Esophagus (tissue), 2 donors: ENCODE data around the gene ITPRID2. TPM values are rescaled to one million over a fixed set of nuclear protein-coding genes. Genes with fewer than 3 reads are reported as not detected.

Experiments
- H3K27ac ChIP-seq, 2 donors: one replicate each; pipeline ENCODE4 v1.5.1; 2013; ENCODE audit warnings: low read depth in 2 of 2, mild to moderate bottlenecking in 2 of 2, inconsistent platforms in 1 of 2, low read length in 1 of 2, moderate library complexity in 1 of 2
- H3K27me3 ChIP-seq, 2 donors: one replicate each; pipeline ENCODE4 v1.6.1; 2013; ENCODE audit warnings: low read length in 2 of 2, control low read depth in 1 of 2, mild to moderate bottlenecking in 1 of 2; ENCODE audit not compliant: insufficient read depth in 2 of 2, control insufficient read depth in 1 of 2
- H3K36me3 ChIP-seq, 2 donors: one replicate each; pipeline ENCODE4 v1.6.1; 2013; ENCODE audit warnings: low read length in 1 of 2; ENCODE audit not compliant: control insufficient read depth in 2 of 2, insufficient read depth in 2 of 2
- H3K4me1 ChIP-seq, 2 donors: one replicate each; pipeline ENCODE4 v1.6.1; 2013; ENCODE audit warnings: low read length in 1 of 2; ENCODE audit not compliant: control insufficient read depth in 2 of 2, insufficient read depth in 2 of 2
- H3K4me3 ChIP-seq, 2 donors: one replicate each; pipeline ENCODE4 v1.5.1; 2013; ENCODE audit warnings: low read length in 2 of 2, mild to moderate bottlenecking in 2 of 2, low read depth in 1 of 2, moderate library complexity in 1 of 2
- H3K9me3 ChIP-seq, 2 donors: one replicate each; pipeline ENCODE4 v1.6.1; 2013; ENCODE audit warnings: mild to moderate bottlenecking in 2 of 2, low read depth in 1 of 2, low read length in 1 of 2, moderate library complexity in 1 of 2; ENCODE audit not compliant: control insufficient read depth in 2 of 2, insufficient read depth in 1 of 2
- WGBS, 2 donors: extraction: QIAGEN DNeasy Blood & Tissue Kit; methylation state at CpG; one replicate each; pipeline ENCODE4 v1.1.7; 2013; 5-methylcytosine and 5-hydroxymethylcytosine counted together
- polyA plus RNA-seq, 2 donors: library from polyadenylated mRNA; stranded (reverse); fragments of 200-250 nt; gene quantifications; one replicate each; pipeline ENCODE4 v1.2.3, GENCODE V29; 2013
- donor health status: healthy with polysubstance abuse.
- donor health status: Bipolar disorder and iron deficiency.

The ITPRID2 gene
- polyA plus RNA-seq, 2 donors = 11.9 to 15.4 TPM

DNA sequence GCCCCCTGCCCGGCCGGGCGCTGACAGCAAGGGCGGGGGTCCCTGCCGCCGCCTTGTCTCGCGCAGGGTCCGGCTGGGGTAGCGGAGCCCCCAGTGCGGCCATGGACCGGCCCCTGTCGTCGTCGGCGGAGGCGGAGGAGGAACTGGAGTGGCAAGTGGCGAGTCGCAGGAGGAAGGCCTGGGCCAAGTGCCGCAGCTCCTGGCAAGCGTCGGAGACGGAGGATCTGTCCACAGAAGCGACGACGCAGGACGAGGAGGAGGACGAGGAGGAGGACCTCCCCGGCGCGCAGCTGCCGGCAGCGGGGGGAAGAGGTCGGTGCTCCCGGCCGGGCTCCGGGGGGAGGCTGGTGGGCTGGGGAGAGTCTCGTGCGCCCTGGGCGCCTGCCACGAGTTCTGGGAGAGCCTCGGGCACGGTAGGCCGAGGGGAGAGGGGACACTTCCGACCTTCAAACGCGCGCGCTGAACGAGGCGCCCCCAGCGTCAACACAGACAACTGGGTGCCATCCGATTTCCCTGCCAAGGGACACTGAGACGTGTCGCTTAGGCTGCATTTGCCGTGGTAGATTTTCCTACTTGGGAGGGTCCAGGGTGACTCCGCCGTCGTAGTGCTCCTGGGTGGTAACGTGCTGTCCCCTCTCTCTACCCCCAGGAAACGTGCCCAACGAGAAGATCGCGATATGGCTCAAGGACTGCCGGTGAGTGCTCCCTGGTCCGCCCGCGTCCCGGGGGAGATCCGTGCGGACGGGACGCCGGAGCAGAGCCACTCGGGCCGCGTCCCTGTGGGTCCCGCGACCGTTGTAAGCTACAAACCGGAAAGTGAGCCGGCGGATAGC lies 652 bp downstream of the ITPRID2 start:
- Histone ChIP-seq H3K27me3 (no peaks in the 10 kb centered on the region), H3K4me3 (peak overlapping the region; percentile 93 to 97), H3K27ac (peak overlapping the region; percentile 95 to 96), H3K9me3 (no peaks in the 10 kb centered on the region), H3K36me3 (no peaks in the 10 kb centered on the region), H3K4me1 (no peaks in the 10 kb centered on the region)
- whole genome bisulfite sequencing, 2 donors = 0 to 1% methylated on average over 75 to 83 of the region's 83 CpGs

DNA sequence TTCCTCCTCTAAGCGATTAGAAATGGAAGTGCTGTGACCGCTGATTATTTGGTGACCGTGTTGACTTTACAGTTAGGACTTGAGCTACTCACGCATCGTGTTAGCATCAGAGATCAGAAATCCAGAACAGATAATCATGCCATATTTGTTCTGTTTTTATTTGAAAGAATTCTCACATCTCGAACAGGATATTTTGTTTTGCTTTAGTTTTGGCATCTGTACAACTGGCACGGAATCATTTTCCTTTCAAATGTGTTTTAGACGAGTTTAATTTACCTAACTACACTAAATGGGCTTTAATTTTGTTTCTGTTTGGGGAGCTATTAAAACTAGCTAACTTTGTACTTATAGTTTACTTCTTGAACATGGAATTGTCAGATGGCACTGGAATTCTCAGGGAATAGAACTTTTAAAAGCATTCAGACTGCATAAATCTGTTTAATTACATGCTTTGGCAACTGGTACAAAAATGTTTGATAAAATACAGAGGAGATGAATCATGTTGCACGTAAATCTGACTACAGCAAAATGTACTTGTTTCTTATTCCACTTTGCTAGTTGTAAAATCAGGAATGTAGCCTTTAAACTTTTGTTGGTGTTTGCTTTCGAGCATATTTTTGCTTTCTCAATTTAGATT lies 1.4 kb downstream of the ITPRID2 start:
- Histone ChIP-seq H3K4me1 (no peaks in the 10 kb centered on the region), H3K27me3 (no peaks in the 10 kb centered on the region), H3K4me3 (peak overlapping the region; percentile 93 to 97), H3K27ac (peak overlapping the region; percentile 95 to 96), H3K9me3 (no peaks in the 10 kb centered on the region), H3K36me3 (no peaks in the 10 kb centered on the region)
- WGBS, 2 donors = 7 to 8% methylated on average over 10 of the region's 10 CpGs

DNA sequence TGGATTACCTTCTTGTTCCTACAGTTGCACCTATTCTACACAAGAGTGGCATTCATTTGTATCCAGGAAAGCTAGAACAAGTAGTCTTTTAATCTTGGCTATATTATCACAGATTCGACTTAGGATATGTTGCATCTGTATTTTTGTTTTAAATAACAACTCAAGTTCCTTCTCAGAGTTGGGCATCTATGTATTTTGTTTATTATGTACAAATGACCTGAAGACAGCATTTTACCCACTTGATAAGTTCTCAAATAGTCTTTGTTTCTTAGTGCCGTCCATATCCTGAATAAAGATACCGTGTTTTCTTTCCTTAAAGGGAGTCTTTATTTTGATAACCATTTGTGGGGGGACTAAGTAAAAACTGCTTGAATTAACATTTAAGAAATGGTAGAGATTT lies 2.9 kb downstream of the ITPRID2 start:
- Histone ChIP-seq H3K9me3 (no peaks in the 10 kb centered on the region), H3K27ac (no peak overlapping the region), H3K36me3 (no peaks in the 10 kb centered on the region), H3K4me3 (peak overlapping the region in 1 of 2 donors; percentile 19), H3K27me3 (no peaks in the 10 kb centered on the region), H3K4me1 (no peaks in the 10 kb centered on the region)
- 51 to 61% methylated on average over 3 of the region's 3 CpGs for WGBS, 2 donors

DNA sequence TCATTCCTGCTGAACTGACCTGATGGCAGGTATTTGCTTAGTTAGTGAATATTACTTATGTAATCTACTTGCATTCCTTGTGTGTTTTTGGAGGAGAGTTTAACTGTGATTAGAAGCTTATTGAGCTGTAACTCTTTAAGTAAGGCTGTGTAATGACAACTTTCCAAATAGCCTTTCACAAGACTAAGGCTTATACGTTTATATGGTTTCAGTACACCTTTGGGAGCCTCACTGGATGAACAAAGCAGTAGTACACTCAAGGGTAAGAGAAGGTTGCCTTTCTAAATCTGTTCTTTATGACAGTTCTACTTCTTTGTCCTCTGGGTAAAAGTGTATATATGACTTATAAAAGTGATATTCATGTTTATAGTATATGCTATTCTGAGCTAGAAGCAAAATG lies 4.3 kb downstream of the ITPRID2 start:
- no peaks in the 10 kb centered on the region for H3K4me1 ChIP-seq
- no peaks in the 10 kb centered on the region for H3K27me3 ChIP-seq
- 20 to 24% methylated on average over 1 of the region's 1 CpG for WGBS, 2 donors
- no peaks in the 10 kb centered on the region for H3K9me3 ChIP-seq
- H3K27ac ChIP-seq = no peak overlapping the region
- H3K4me3 ChIP-seq = no peak overlapping the region
- H3K36me3 ChIP-seq = peaks cover 2 to 4% of the 10 kb centered on the region in 2 donors

DNA sequence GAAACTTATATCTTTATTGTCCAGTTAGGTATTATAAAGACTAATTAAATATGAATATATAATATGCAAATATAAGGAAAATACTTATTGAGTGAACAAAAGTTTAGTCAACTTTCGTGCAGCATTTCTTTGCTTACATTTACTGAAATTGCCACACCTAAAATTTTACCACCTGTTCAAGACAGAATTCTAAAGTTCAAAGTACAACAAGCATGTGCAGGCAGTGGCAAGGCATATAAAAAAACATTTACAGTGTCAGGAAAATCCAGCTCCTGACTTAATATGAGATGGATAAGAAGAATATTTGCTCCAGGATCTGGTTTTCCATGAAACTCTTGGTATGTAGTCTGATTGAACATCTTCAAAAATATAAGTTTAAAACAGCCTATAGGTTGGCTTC lies 4.8 kb downstream of the ITPRID2 start:
- Histone ChIP-seq H3K4me1 (no peaks in the 10 kb centered on the region), H3K4me3 (no peak overlapping the region), H3K36me3 (peaks cover 2 to 4% of the 10 kb centered on the region in 2 donors), H3K27ac (no peak overlapping the region), H3K9me3 (no peaks in the 10 kb centered on the region), H3K27me3 (no peaks in the 10 kb centered on the region)
- WGBS, 2 donors = 40 to 51% methylated on average over 1 of the region's 1 CpG

DNA sequence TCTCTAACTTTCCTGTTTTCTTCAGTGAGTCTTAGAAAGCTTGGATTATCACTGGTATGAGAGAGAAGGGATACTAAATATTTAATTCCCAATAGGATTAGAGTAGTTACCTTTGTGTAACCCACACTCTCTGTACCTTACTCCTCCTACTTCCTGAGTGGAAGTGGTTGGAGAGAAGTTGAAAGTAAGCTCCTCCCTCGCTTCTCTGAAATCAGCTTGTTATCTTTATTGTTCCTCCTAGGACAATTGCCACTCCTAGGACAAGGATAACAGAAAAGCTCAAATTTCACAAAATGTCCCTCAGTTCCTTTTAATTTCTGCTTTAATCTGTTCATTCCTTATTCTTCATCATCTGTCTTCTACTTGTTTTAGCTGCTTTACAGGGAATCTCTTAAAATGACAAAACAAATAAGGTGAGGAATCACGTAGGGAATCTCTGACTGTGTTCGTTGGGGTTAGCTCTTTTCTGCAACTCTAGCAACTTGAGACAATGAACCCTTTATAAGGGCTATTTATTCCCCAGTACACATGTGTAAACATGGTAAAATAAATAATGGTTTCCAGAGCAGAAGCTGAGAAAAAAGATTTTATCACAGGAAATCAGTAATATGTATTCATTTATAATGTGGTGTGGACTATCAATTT lies 8.6 kb downstream of the ITPRID2 start:
- Histone ChIP-seq H3K27me3 (no peaks in the 10 kb centered on the region), H3K27ac (no peak overlapping the region), H3K4me3 (no peak overlapping the region), H3K36me3 (peaks cover 2 to 7% of the 10 kb centered on the region in 2 donors), H3K4me1 (no peaks in the 10 kb centered on the region), H3K9me3 (no peaks in the 10 kb centered on the region)
- 56 to 67% methylated on average over 3 of the region's 3 CpGs for WGBS, 2 donors

DNA sequence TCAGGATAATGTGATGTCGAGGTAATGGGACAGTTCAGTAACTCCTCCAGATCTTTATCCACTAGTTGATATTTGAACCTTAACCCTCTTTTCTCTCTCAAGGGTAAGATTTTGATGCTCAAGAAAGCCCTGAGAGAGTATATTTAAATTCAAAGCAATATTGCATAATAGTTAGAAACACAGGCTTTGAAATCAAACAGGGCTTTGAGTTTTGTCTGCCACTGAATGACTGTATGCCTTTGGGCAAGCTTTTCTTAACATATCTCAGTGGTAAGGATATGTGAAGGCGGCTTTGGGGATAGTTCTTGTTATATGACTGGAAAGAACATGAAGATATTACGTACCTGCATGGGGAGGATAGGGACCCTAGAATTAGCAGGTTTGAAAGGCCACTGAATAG lies 11.1 kb downstream of the ITPRID2 start:
- Histone ChIP-seq H3K36me3 (peaks cover 2 to 9% of the 10 kb centered on the region in 2 donors), H3K4me3 (no peak overlapping the region), H3K4me1 (no peaks in the 10 kb centered on the region), H3K27ac (no peak overlapping the region), H3K9me3 (no peaks in the 10 kb centered on the region), H3K27me3 (no peaks in the 10 kb centered on the region)
- WGBS, 2 donors = 67 to 86% methylated on average over 3 of the region's 3 CpGs

DNA sequence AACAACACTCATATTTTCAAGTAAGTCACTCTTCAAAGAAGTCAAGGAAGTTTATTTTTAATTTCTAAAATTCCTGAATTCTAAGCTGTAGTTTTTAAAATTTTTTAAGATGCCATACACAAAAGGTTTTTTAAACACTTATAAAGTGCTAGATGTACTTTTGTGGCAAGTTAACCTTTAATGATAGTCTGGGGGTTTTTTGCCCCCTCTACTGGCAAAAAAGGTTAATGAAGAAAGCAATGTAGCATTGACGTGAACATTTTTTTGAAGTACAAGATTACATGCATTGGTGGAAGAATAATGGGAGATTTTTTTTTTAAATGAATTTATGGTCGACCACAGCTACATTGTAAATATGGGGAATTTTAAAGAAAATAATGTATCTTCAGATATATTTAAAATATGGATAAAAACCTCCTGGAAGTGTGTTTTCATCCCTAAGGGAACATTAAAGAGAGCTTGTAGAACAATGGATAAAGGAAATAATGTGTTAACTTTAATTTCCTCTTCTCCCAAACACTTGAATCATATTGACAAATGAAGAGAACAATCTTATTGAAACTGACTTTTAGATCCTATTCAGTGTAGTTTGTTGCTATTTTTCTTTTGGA lies 12.6 kb downstream of the ITPRID2 start:
- Histone ChIP-seq H3K36me3 (peaks cover 2 to 9% of the 10 kb centered on the region in 2 donors), H3K27ac (no peak overlapping the region), H3K9me3 (no peaks in the 10 kb centered on the region), H3K4me1 (no peaks in the 10 kb centered on the region), H3K4me3 (no peak overlapping the region), H3K27me3 (no peaks in the 10 kb centered on the region)
- 19 to 25% methylated on average over 2 of the region's 2 CpGs for WGBS, 2 donors

DNA sequence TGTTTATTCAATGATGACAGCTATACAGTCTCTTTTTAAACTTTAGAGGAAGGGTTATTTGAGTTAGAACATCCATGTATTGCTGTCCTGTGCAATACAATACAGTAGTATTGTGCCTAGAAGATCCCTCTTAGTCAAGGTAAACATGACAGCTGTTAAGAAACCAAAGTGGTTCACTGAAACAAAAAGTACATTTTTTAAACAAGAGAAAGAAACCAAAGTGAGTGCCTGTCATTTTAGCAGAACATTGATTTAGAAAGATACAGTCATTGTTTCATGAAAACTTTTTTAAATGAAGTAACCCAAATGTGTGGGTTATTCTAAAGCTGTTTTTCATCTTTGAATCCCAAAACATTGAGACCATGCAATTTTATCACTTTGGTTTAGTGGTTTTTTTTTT lies 15.5 kb downstream of the ITPRID2 start:
- H3K36me3 ChIP-seq = peaks cover 0 to 5% of the 10 kb centered on the region in 2 donors
- no peaks in the 10 kb centered on the region for H3K4me1 ChIP-seq
- no peak overlapping the region for H3K4me3 ChIP-seq
- H3K9me3 ChIP-seq = no peaks in the 10 kb centered on the region
- no peaks in the 10 kb centered on the region for H3K27me3 ChIP-seq
- no peak overlapping the region for H3K27ac ChIP-seq
